ENCODE data around the gene ACYP2.

Gene ACYP2

GRCh38 chr2:54194761-54195750 is 79.6 kb downstream of the ACYP2 start:
- H3K4me3 ChIP-seq (ENCODE audit: low read depth, low read length) = no peak overlapping the region
- no peak for DNase-seq
- no peaks in the 10 kb centered on the region for H3K9me3 ChIP-seq (ENCODE audit: severe bottlenecking)
- no peaks in the 10 kb centered on the region for H3K27me3 ChIP-seq (ENCODE audit: insufficient read depth, low read depth, severe bottlenecking)
- no peak overlapping the region for H3K27ac ChIP-seq
- no peaks in the 10 kb centered on the region for H3K36me3 ChIP-seq
- TF ChIP-seq CTCF (IDR thresholded peaks at IDR 0.05; ENCODE audit: low read depth, low read length) = no peak

- Histone ChIP-seq H3K4me3 (ENCODE audit: low read depth, low read length) (no peak overlapping the region), H3K36me3 (no peaks in the 10 kb centered on the region), H3K27me3 (ENCODE audit: insufficient read depth, low read depth, severe bottlenecking) (no peaks in the 10 kb centered on the region), H3K9me3 (ENCODE audit: severe bottlenecking) (no peaks in the 10 kb centered on the region), H3K27ac (no peak overlapping the region)
- no peak for TF ChIP-seq CTCF (IDR thresholded peaks at IDR 0.05; ENCODE audit: low read depth, low read length)
- no peak for DNase-seq
Observed at GRCh38 chr2:54196646-54197045, 81.2 kb downstream of the ACYP2 start.

DNA sequence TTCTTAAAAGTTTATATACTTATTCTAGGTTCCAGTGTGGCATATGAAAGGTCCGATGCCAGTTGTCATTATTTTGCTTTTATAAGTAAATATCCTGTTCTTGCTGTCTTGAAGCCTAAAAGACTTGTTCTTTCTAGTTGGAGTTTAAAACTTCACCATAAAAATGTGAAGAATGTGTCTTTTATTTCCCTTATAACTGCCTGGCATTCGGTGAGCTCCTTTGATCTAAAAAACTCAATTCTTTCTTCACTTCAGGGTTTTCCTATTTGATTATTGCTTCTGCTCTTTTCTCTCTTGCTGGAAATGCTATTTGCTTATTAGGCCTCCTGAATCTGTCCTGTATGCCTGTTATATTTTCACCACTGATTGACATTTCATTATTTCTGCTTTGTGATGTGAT is 89.1 kb downstream of the ACYP2 start:
- DNase-seq = no peak
- H3K27ac ChIP-seq = no peak overlapping the region
- no peaks in the 10 kb centered on the region for H3K27me3 ChIP-seq (ENCODE audit: insufficient read depth, low read depth, severe bottlenecking)
- H3K36me3 ChIP-seq = no peaks in the 10 kb centered on the region
- no peaks in the 10 kb centered on the region for H3K9me3 ChIP-seq (ENCODE audit: severe bottlenecking)
- H3K4me3 ChIP-seq (ENCODE audit: low read depth, low read length) = no peak overlapping the region
- no peak for TF ChIP-seq CTCF (IDR thresholded peaks at IDR 0.05; ENCODE audit: low read depth, low read length)

- H3K4me3 ChIP-seq (ENCODE audit: low read depth, low read length) = no peak overlapping the region
- H3K27ac ChIP-seq = no peak overlapping the region
- H3K27me3 ChIP-seq (ENCODE audit: insufficient read depth, low read depth, severe bottlenecking) = no peaks in the 10 kb centered on the region
- peak; percentile 23; the same call in 1 of the 2 replicates for TF ChIP-seq CTCF (IDR thresholded peaks at IDR 0.05; ENCODE audit: low read depth, low read length)
- no peaks in the 10 kb centered on the region for H3K9me3 ChIP-seq (ENCODE audit: severe bottlenecking)
- no peak for DNase-seq
- H3K36me3 ChIP-seq = no peaks in the 10 kb centered on the region
Observed at GRCh38 chr2:54206596-54206995, 91.2 kb downstream of the ACYP2 start.

GRCh38 chr2:54207666-54208195 is 92.3 kb downstream of the ACYP2 start:
- Histone ChIP-seq H3K27ac (no peak overlapping the region), H3K4me3 (ENCODE audit: low read depth, low read length) (no peak overlapping the region), H3K9me3 (ENCODE audit: severe bottlenecking) (no peaks in the 10 kb centered on the region), H3K36me3 (no peaks in the 10 kb centered on the region), H3K27me3 (ENCODE audit: insufficient read depth, low read depth, severe bottlenecking) (no peaks in the 10 kb centered on the region)
- DNase-seq = no peak
- TF ChIP-seq CTCF (IDR thresholded peaks at IDR 0.05; ENCODE audit: low read depth, low read length) = no peak

Measured in WERI-Rb-1 (cell line).